ENCODE data around the gene MARCHF3.

Gene MARCHF3

GRCh38 chr5:127012916-127013315 is 17.4 kb downstream of the MARCHF3 start:
- H3K9me3 ChIP-seq (ENCODE audit: low read length): no peaks in the 10 kb centered on the region
- TF ChIP-seq EZH2 (IDR thresholded peaks at IDR 0.05; ENCODE audit: borderline replicate concordance, low read length): no peak
- TF ChIP-seq CTCF (IDR thresholded peaks at IDR 0.05; ENCODE audit: low read length): no peak
- H3K27me3 ChIP-seq (ENCODE audit: insufficient read depth, low read length): no peaks in the 10 kb centered on the region
- no peaks in the 10 kb centered on the region for H3K36me3 ChIP-seq (ENCODE audit: insufficient read depth, low read length)
- H3K9me2 ChIP-seq (ENCODE audit: low read depth, low read length): no peaks in the 10 kb centered on the region
- no peaks in the 10 kb centered on the region for H4K20me1 ChIP-seq (ENCODE audit: insufficient read depth, low read length)
- no peak overlapping the region for H3K27ac ChIP-seq (ENCODE audit: low read depth, low read length, poor library complexity, severe bottlenecking)
- no peaks in the 10 kb centered on the region for H3K79me2 ChIP-seq (ENCODE audit: insufficient read depth, low read length)
- no peaks in the 10 kb centered on the region for H3F3A ChIP-seq (ENCODE audit: insufficient read depth, low read length)
- no peak overlapping the region for H3K4me3 ChIP-seq (ENCODE audit: low read depth, low read length, poor library complexity, severe bottlenecking)
- H3K9ac ChIP-seq (ENCODE audit: low read length): no peak overlapping the region
- no peak overlapping the region for H2AFZ ChIP-seq (ENCODE audit: low read length)
- no peaks in the 10 kb centered on the region for H3K4me1 ChIP-seq (ENCODE audit: insufficient read depth, low read length, severe bottlenecking)
- no peak overlapping the region for H3K4me2 ChIP-seq (ENCODE audit: low read length)

- Histone ChIP-seq H3K9ac (ENCODE audit: low read length) (no peak overlapping the region), H3F3A (ENCODE audit: insufficient read depth, low read length) (no peaks in the 10 kb centered on the region), H3K4me1 (ENCODE audit: insufficient read depth, low read length, severe bottlenecking) (no peaks in the 10 kb centered on the region), H3K79me2 (ENCODE audit: insufficient read depth, low read length) (no peaks in the 10 kb centered on the region), H3K36me3 (ENCODE audit: insufficient read depth, low read length) (no peaks in the 10 kb centered on the region), H2AFZ (ENCODE audit: low read length) (no peak overlapping the region), H3K9me2 (ENCODE audit: low read depth, low read length) (0 out of 2 replicates have a peak, but pooled peaks cover under 1% of the 10 kb centered on the region), H3K4me3 (ENCODE audit: low read depth, low read length, poor library complexity, severe bottlenecking) (no peak overlapping the region), H3K4me2 (ENCODE audit: low read length) (no peak overlapping the region), H3K27me3 (ENCODE audit: insufficient read depth, low read length) (no peaks in the 10 kb centered on the region), H3K9me3 (ENCODE audit: low read length) (no peaks in the 10 kb centered on the region), H3K27ac (ENCODE audit: low read depth, low read length, poor library complexity, severe bottlenecking) (no peak overlapping the region), H4K20me1 (ENCODE audit: insufficient read depth, low read length) (no peaks in the 10 kb centered on the region)
- TF ChIP-seq CTCF (IDR thresholded peaks at IDR 0.05; ENCODE audit: low read length) (no peak), EZH2 (IDR thresholded peaks at IDR 0.05; ENCODE audit: borderline replicate concordance, low read length) (no peak)
These were observed 18.3 kb downstream of the MARCHF3 start for GRCh38 chr5:127011961-127012644.

- H3K27me3 ChIP-seq (ENCODE audit: insufficient read depth, low read length): no peaks in the 10 kb centered on the region
- no peak overlapping the region for H3K4me2 ChIP-seq (ENCODE audit: low read length)
- 0 out of 2 replicates have a peak, but pooled peaks cover 3% of the 10 kb centered on the region for H3K9me2 ChIP-seq (ENCODE audit: low read depth, low read length)
- no peak overlapping the region for H3K4me3 ChIP-seq (ENCODE audit: low read depth, low read length, poor library complexity, severe bottlenecking)
- no peak overlapping the region for H3K9ac ChIP-seq (ENCODE audit: low read length)
- no peaks in the 10 kb centered on the region for H4K20me1 ChIP-seq (ENCODE audit: insufficient read depth, low read length)
- no peaks in the 10 kb centered on the region for H3K36me3 ChIP-seq (ENCODE audit: insufficient read depth, low read length)
- H3K79me2 ChIP-seq (ENCODE audit: insufficient read depth, low read length): no peaks in the 10 kb centered on the region
- H3K9me3 ChIP-seq (ENCODE audit: low read length): no peaks in the 10 kb centered on the region
- TF ChIP-seq CTCF (IDR thresholded peaks at IDR 0.05; ENCODE audit: low read length) (no peak), EZH2 (IDR thresholded peaks at IDR 0.05; ENCODE audit: borderline replicate concordance, low read length) (no peak)
- H2AFZ ChIP-seq (ENCODE audit: low read length): no peak overlapping the region
- no peak overlapping the region for H3K27ac ChIP-seq (ENCODE audit: low read depth, low read length, poor library complexity, severe bottlenecking)
- no peaks in the 10 kb centered on the region for H3F3A ChIP-seq (ENCODE audit: insufficient read depth, low read length)
- no peaks in the 10 kb centered on the region for H3K4me1 ChIP-seq (ENCODE audit: insufficient read depth, low read length, severe bottlenecking)
These were observed 19.2 kb downstream of the MARCHF3 start for GRCh38 chr5:127011153-127011552.

Measured in OCI-LY1 (cell line).